GM03348 (cell line): Measurements from ENCODE around the gene CD99.

Experiments
- DNase-seq: peaks from one replicate; pipeline ENCODE4 v3.0.0; 2012; ENCODE audit warnings: low spot score

The CD99 gene

GRCh38 chrX:2676794-2677675 lies 14.1 kb upstream of the CD99 start:
- peak; percentile 51 for DNase-seq

- peak; percentile 95 for DNase-seq
Measured at GRCh38 chrX:2677764-2678163, 13.3 kb upstream of the CD99 start.

GRCh38 chrX:2678583-2678982 lies 12.5 kb upstream of the CD99 start:
- DNase-seq = no peak

GRCh38 chrX:2679534-2680485 lies 11.3 kb upstream of the CD99 start:
- DNase-seq = no peak

GRCh38 chrX:2680486-2681348 lies 10.4 kb upstream of the CD99 start:
- no peak for DNase-seq

- no peak for DNase-seq
Measured at GRCh38 chrX:2682565-2683177, 8.4 kb upstream of the CD99 start.

- no peak for DNase-seq
Measured at GRCh38 chrX:2684256-2684655, 6.8 kb upstream of the CD99 start.

GRCh38 chrX:2685886-2686285 lies 5.2 kb upstream of the CD99 start:
- DNase-seq = no peak

GRCh38 chrX:2689773-2690666 lies 1.1 kb upstream of the CD99 start:
- DNase-seq = no peak

- peak; percentile 73 for DNase-seq
Measured at GRCh38 chrX:2691543-2692220, 587 bp downstream of the CD99 start.

- peak; percentile 59 for DNase-seq
Measured at GRCh38 chrX:2692221-2693112, 1.4 kb downstream of the CD99 start.

- DNase-seq = no peak
Measured at GRCh38 chrX:2693113-2694002, 2.3 kb downstream of the CD99 start.

GRCh38 chrX:2694914-2695267 lies 3.8 kb downstream of the CD99 start:
- no peak for DNase-seq

- peak; percentile 76 for DNase-seq
Measured at GRCh38 chrX:2696698-2697215, 5.7 kb downstream of the CD99 start.

- DNase-seq = no peak
Measured at GRCh38 chrX:2697306-2697705, 6.2 kb downstream of the CD99 start.

GRCh38 chrX:2697741-2698299 lies 6.7 kb downstream of the CD99 start:
- no peak for DNase-seq

- DNase-seq = no peak
Measured at GRCh38 chrX:2698604-2699003, 7.5 kb downstream of the CD99 start.
